Muscle layer of colon (tissue), 2 donors: Measurements from ENCODE around the gene HNRNPF.
"Not testable (repeated sequence)": the region's sequence is repeated elsewhere in the genome, so short reads cannot be mapped to it uniquely, and the experiment has no call there.

Experiments
- H3K27ac ChIP-seq: one replicate; pipeline ENCODE4 v1.7.0; 2013; ENCODE audit warnings: low read depth, mild to moderate bottlenecking, low read length, moderate library complexity
- H3K27me3 ChIP-seq, 2 donors: one replicate each; pipeline ENCODE4 v1.7.0; 2013; ENCODE audit warnings: low read length in 2 of 2, mild to moderate bottlenecking in 2 of 2; ENCODE audit not compliant: insufficient read depth in 2 of 2, control insufficient read depth in 1 of 2
- H3K36me3 ChIP-seq: one replicate; pipeline ENCODE4 v1.7.0; 2013; ENCODE audit warnings: mild to moderate bottlenecking, low read length; ENCODE audit not compliant: insufficient read depth
- H3K4me1 ChIP-seq: one replicate; pipeline ENCODE4 v1.7.0; 2013; ENCODE audit warnings: mild to moderate bottlenecking, low read length; ENCODE audit not compliant: insufficient read depth
- H3K4me3 ChIP-seq, 2 donors: one replicate each; pipeline ENCODE4 v1.7.0; 2013; ENCODE audit warnings: low read length in 2 of 2, low read depth in 1 of 2, mild to moderate bottlenecking in 1 of 2, moderate library complexity in 1 of 2
- H3K9ac ChIP-seq: one replicate; pipeline ENCODE4 v1.7.0; 2013; ENCODE audit warnings: low read length
- H3K9me3 ChIP-seq: one replicate; pipeline ENCODE4 v1.7.0; 2013; ENCODE audit warnings: mild to moderate bottlenecking, low read length
- donor health status: abdominal sarcoma.
- donor health status: Adenocarcinoma of cecum.

Gene HNRNPF, protein sequence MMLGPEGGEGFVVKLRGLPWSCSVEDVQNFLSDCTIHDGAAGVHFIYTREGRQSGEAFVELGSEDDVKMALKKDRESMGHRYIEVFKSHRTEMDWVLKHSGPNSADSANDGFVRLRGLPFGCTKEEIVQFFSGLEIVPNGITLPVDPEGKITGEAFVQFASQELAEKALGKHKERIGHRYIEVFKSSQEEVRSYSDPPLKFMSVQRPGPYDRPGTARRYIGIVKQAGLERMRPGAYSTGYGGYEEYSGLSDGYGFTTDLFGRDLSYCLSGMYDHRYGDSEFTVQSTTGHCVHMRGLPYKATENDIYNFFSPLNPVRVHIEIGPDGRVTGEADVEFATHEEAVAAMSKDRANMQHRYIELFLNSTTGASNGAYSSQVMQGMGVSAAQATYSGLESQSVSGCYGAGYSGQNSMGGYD

DNA sequence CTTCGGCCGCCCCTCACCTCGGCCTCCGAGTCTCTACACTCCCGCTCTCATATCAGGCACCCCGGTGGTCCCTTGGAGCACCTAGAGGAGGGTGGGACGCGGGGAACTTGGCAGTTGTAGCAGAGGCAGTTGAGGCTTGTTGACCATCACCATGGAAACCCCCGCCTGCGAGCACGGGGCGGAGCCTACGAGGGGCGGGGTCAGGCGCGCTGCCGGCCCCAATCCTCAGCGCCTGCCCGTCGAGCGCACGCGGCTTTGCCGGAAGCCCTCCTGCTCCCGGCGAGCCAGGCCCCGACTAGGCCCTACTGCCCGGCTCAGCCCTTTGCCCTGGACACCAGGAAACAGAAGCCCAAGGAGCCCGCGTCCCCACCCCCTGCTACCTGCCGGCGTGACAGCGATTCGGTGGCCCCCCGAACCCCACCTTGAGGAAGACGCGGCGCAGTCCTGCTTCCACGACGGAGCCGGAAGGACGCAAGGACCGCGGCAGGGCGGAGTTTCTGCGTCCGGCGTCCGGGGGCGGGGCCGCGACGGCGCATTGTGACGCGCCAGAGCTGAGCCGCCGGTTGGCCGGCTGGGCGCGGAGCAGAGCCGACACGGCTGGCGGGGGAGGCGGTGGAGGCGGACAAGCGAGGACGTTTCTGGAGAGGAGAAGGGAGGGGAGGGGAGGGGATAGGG, at the start of gene HNRNPF:
Gene HNRNPF, minus strand, starts transcription at position 477 of the 675 bp plus-strand sequence. CDS start 21,302 bp downstream, outside the sequence.
- Histone ChIP-seq H3K36me3 (no peaks in the 10 kb centered on the region), H3K27me3 (no peaks in the 10 kb centered on the region), H3K4me3 (peak within 1 kb of the TSS; percentile 55 to 83), H3K9me3 (no peaks in the 10 kb centered on the region), H3K9ac (peak within 1 kb of the TSS; percentile 80), H3K27ac (peak within 1 kb of the TSS; percentile 96), H3K4me1 (peaks cover 22% of the 10 kb centered on the region)

GRCh38 chr10:43458227-43458626, 49.2 kb upstream of the HNRNPF start:
- H3K9me3 ChIP-seq = no peaks in the 10 kb centered on the region
- no peak overlapping the region for H3K9ac ChIP-seq
- H3K36me3 ChIP-seq = no peaks in the 10 kb centered on the region
- H3K27me3 ChIP-seq = no peaks in the 10 kb centered on the region
- no peak overlapping the region for H3K27ac ChIP-seq
- no peak overlapping the region for H3K4me3 ChIP-seq
- H3K4me1 ChIP-seq = peaks cover 10% of the 10 kb centered on the region

- H3K4me3 ChIP-seq, H3K9me3 ChIP-seq, H3K4me1 ChIP-seq, H3K27me3 ChIP-seq, H3K36me3 ChIP-seq, H3K9ac ChIP-seq: not testable (repeated sequence)
- peak overlapping the region; percentile 84 for H3K27ac ChIP-seq
Observed at GRCh38 chr10:43456561-43456960, 47.6 kb upstream of the HNRNPF start.

DNA sequence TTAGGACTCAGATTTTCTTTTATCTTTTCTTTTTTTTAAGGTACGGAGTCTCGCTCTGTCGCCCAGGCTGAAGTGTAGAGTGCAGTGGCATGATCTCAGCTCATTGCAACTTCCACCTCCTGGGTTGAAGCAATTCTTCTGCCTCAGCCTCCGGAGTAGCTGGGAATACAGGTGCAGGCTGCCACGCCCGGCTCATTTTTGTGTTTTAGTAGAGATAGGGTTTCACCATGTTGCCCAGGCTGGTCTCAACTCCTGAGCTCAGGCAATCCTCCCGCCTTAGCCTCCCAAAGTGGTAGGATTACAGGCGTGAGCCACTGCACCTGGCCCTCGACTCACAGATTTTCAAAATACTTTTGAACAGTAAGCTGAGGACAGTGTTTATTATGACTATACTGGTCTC, 45.0 kb upstream of the HNRNPF start:
- H3K36me3 ChIP-seq, H3K9me3 ChIP-seq, H3K4me1 ChIP-seq, H3K9ac ChIP-seq, H3K27me3 ChIP-seq, H3K27ac ChIP-seq, H3K4me3 ChIP-seq: not testable (repeated sequence)

DNA sequence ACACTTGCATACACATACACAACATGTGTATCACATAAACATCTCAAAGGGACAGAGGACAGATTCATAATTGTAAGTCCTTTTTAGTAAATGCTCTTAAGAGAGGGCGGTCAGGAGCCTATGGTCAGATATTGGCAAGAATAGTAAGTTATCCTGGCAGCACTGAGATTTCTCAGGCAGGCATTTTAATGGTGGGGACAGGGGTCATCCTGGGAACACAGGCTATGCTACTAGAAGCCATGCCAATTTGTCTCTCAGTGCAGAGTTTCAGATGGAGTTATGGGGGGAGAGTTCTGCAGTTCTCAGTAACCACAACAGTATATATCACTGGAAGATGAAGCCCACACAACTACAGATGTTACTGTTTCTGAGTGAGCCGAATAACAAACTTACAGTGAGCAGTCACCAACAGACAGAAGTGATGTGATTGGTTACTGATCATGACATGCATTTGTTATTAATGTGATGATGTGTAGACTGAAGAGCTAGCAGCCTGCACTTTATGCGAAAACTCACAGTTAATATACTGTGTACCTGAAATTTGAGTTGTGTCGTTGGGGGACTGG, 44.4 kb upstream of the HNRNPF start:
- H3K9me3 ChIP-seq = no peaks in the 10 kb centered on the region
- H3K4me1 ChIP-seq = peaks cover 10% of the 10 kb centered on the region
- H3K27ac ChIP-seq = no peak overlapping the region

GRCh38 chr10:43452356-43452914, 43.4 kb upstream of the HNRNPF start:
- Histone ChIP-seq H3K9ac (no peak overlapping the region), H3K27me3 (no peaks in the 10 kb centered on the region), H3K4me3 (no peak overlapping the region), H3K36me3 (no peaks in the 10 kb centered on the region), H3K4me1 (peaks cover 10% of the 10 kb centered on the region), H3K9me3 (no peaks in the 10 kb centered on the region), H3K27ac (no peak overlapping the region)

More for the DNA sequence above, 44.4 kb upstream of the HNRNPF start:
- Histone ChIP-seq H3K36me3 (no peaks in the 10 kb centered on the region), H3K4me3 (no peak overlapping the region), H3K9ac (no peak overlapping the region), H3K27me3 (no peaks in the 10 kb centered on the region)

DNA sequence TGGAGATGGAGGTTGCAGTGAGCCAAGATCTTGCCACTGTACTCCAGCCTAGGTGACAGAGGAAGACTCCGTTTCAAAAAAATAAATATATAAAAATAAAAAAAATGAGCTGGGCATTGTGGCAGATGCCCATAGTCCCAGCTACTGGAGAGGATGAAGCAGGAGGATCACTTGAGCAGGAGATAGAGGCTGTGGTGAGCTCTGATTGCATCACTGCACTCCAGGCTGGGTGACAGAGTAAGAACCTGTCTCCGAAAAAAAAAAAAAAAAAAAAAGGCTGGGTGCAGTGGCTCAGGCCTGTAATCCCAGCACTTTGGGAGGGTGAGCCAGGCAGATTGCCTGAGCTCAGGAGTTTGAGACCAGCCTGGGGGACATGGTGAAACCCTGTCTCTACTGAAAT, 39.8 kb upstream of the HNRNPF start:
- no peak overlapping the region for H3K27ac ChIP-seq

GRCh38 chr10:43446219-43447017, 37.4 kb upstream of the HNRNPF start:
- not testable (repeated sequence) for H3K9me3 ChIP-seq, H3K4me3 ChIP-seq, H3K9ac ChIP-seq, H3K27ac ChIP-seq, H3K4me1 ChIP-seq, H3K27me3 ChIP-seq, H3K36me3 ChIP-seq

More for the DNA sequence above, 39.8 kb upstream of the HNRNPF start:
- Histone ChIP-seq H3K4me3 (no peak overlapping the region), H3K9ac (no peak overlapping the region), H3K9me3 (no peaks in the 10 kb centered on the region), H3K4me1 (no peaks in the 10 kb centered on the region), H3K27me3 (no peaks in the 10 kb centered on the region), H3K36me3 (no peaks in the 10 kb centered on the region)

DNA sequence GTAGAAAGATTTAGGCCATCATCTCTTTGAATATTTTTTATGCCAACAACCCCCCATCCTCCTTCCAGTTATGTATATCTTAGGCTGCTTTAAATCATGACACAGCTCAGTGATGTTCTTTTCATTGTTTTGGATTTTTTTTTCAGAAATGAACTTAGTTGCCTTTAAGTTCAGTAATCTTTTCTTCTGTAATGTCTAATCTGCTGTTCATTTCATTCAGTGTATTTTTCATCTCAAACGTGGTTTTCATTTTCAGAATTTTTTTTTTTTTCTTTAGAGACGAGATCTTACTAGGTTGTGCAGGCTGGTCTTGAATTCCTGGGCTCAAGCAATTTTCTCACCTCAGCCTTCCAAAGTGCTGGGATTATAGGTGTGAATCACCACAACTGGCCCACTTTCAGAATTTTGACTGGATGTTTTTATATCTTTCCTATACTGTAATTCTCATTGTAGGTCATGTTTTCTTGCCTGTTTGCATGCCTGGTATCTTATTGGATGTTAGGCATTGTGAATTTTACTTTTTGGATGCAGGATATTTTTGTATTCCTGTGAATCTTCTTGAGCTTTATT, 36.0 kb upstream of the HNRNPF start:
- no peaks in the 10 kb centered on the region for H3K27me3 ChIP-seq
- H3K9ac ChIP-seq = no peak overlapping the region
- H3K36me3 ChIP-seq = no peaks in the 10 kb centered on the region
- no peaks in the 10 kb centered on the region for H3K4me1 ChIP-seq
- no peaks in the 10 kb centered on the region for H3K9me3 ChIP-seq
- no peak overlapping the region for H3K4me3 ChIP-seq
- no peak overlapping the region for H3K27ac ChIP-seq

- Histone ChIP-seq H3K4me3 (no peak overlapping the region), H3K4me1 (no peaks in the 10 kb centered on the region), H3K36me3 (no peaks in the 10 kb centered on the region), H3K27me3 (no peaks in the 10 kb centered on the region), H3K9me3 (no peaks in the 10 kb centered on the region), H3K27ac (no peak overlapping the region), H3K9ac (no peak overlapping the region)
Observed at GRCh38 chr10:43444323-43444722, 35.3 kb upstream of the HNRNPF start.
